Stimulated activated CD4-positive, alpha-beta T cell treated with anti-CD3 and anti-CD28 coated beads, Interleukin-4, amount 100 ng/mL, for 48 hours (primary cell): ENCODE results near the gene MSL1.
"Not testable (repeated sequence)": the region's sequence is repeated elsewhere in the genome, so short reads cannot be mapped to it uniquely, and the experiment has no call there.

ENCODE experiments used
- DNase-seq, 2 donors: peaks; one replicate each; pipeline ENCODE4 v3.0.0-alpha.2; 2020; ENCODE audit warnings: low read depth in 2 of 2

Gene MSL1

GRCh38 chr17:40124279-40125141, 2.7 kb downstream of the MSL1 start:
- no peak for DNase-seq

- DNase-seq: no peak
Observed at GRCh38 chr17:40129498-40129897, 7.7 kb downstream of the MSL1 start.

- DNase-seq: no peak
Observed at GRCh38 chr17:40130352-40131042, 8.7 kb downstream of the MSL1 start.

- no peak for DNase-seq
Observed at GRCh38 chr17:40134184-40134583, 12.4 kb downstream of the MSL1 start.

GRCh38 chr17:40135817-40136216, 14.0 kb downstream of the MSL1 start:
- no peak for DNase-seq

- DNase-seq: no peak
Observed at GRCh38 chr17:40139566-40140058, 17.8 kb downstream of the MSL1 start.

GRCh38 chr17:40143166-40143565, 21.4 kb downstream of the MSL1 start:
- DNase-seq: not testable (repeated sequence)

GRCh38 chr17:40145476-40145875, 23.7 kb downstream of the MSL1 start:
- DNase-seq: no peak

- no peak for DNase-seq
Observed at GRCh38 chr17:40148527-40148926, 26.8 kb downstream of the MSL1 start.

GRCh38 chr17:40150276-40150675, 28.5 kb downstream of the MSL1 start:
- DNase-seq: no peak

GRCh38 chr17:40151414-40151963, 29.7 kb downstream of the MSL1 start:
- no peak for DNase-seq

GRCh38 chr17:40153603-40154236, 31.9 kb downstream of the MSL1 start:
- DNase-seq: no peak

GRCh38 chr17:40157973-40158372, 36.2 kb downstream of the MSL1 start:
- DNase-seq: no peak

GRCh38 chr17:40158438-40159013, 36.8 kb downstream of the MSL1 start:
- no peak for DNase-seq

- DNase-seq: no peak
Observed at GRCh38 chr17:40159456-40159855, 37.7 kb downstream of the MSL1 start.

GRCh38 chr17:40167685-40168261, 46.0 kb downstream of the MSL1 start:
- no peak for DNase-seq

GRCh38 chr17:40168262-40168832, 46.6 kb downstream of the MSL1 start:
- DNase-seq: no peak

GRCh38 chr17:40170325-40170724, 48.6 kb downstream of the MSL1 start:
- no peak for DNase-seq

GRCh38 chr17:40171750-40172149, 50.0 kb downstream of the MSL1 start:
- no peak for DNase-seq

- DNase-seq: no peak
Observed at GRCh38 chr17:40173091-40173777, 51.5 kb downstream of the MSL1 start.

- DNase-seq: no peak
Observed at GRCh38 chr17:40173778-40174135, 52.0 kb downstream of the MSL1 start.
